ENCODE data around the gene NOXO1. TPM values are rescaled to one million over a fixed set of nuclear protein-coding genes. Genes with fewer than 3 reads are reported as not detected.

Gene NOXO1
- total RNA-seq, 3 donors from 2014 or later (not counting 1 experiment from before 2014, with no cell fraction given): not detected

DNA sequence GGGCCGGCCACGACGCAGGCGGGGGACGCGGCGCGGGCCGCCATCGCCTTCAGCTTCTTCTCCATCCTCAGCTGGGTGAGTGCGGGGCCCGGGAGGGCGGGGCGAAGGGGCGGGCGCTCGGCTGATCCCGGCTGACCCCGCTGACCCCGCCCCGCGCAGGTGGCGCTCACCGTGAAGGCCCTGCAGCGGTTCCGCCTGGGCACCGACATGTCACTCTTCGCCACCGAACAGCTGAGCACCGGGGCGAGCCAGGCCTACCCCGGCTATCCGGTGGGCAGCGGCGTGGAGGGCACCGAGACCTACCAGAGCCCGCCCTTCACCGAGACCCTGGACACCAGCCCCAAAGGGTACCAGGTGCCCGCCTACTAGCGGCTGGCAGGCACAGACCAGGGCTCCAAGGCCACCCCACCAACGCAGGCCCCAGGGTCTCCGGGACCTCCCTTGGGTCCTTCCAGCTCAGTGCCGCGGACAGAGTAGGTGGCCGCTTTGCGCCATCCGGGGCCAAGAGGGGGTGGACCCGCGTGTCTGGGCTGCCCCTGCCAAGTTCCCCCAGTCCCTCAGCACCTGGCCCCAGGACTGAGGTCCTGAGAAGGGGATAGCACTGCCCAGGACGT, 11.5 kb upstream of the NOXO1 start:
- TF ChIP-seq, protein P1, sequence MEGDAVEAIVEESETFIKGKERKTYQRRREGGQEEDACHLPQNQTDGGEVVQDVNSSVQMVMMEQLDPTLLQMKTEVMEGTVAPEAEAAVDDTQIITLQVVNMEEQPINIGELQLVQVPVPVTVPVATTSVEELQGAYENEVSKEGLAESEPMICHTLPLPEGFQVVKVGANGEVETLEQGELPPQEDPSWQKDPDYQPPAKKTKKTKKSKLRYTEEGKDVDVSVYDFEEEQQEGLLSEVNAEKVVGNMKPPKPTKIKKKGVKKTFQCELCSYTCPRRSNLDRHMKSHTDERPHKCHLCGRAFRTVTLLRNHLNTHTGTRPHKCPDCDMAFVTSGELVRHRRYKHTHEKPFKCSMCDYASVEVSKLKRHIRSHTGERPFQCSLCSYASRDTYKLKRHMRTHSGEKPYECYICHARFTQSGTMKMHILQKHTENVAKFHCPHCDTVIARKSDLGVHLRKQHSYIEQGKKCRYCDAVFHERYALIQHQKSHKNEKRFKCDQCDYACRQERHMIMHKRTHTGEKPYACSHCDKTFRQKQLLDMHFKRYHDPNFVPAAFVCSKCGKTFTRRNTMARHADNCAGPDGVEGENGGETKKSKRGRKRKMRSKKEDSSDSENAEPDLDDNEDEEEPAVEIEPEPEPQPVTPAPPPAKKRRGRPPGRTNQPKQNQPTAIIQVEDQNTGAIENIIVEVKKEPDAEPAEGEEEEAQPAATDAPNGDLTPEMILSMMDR (IDR thresholded peaks at IDR 0.05): no peak
- Histone ChIP-seq H3K27ac (ENCODE audit: low read length) (peak overlapping the region; percentile 35), H3K4me1 (ENCODE audit: control insufficient read depth, insufficient read depth, low read length) (peaks cover 36% of the 10 kb centered on the region), H3K4me3 (ENCODE audit: low read length) (no peak overlapping the region), H3K27me3 (ENCODE audit: control insufficient read depth, insufficient read depth, low read length) (peaks cover 2% of the 10 kb centered on the region), H3K9me3 (ENCODE audit: control insufficient read depth, insufficient read depth, low read length) (no peaks in the 10 kb centered on the region), H3K36me3 (ENCODE audit: control insufficient read depth, insufficient read depth, low read length) (peaks cover 6% of the 10 kb centered on the region)
- no peaks in the 10 kb centered on the region for H3K36me3 Mint-ChIP-seq
- H3K27ac Mint-ChIP-seq: peak overlapping the region; percentile 75 to 85
- no peak for ATAC-seq
- 59% methylated on average over 50 of the region's 50 CpGs for WGBS (ENCODE audit: insufficient coverage)
- no peak overlapping the region for H3K4me3 Mint-ChIP-seq
- H3K27me3 Mint-ChIP-seq (ENCODE audit: low read depth in 2 of 2): peaks cover 0 to 2% of the 10 kb centered on the region in 2 donors
- H3K9me3 Mint-ChIP-seq: no peaks in the 10 kb centered on the region
- peaks cover 0 to 34% of the 10 kb centered on the region in 2 donors for H3K4me1 Mint-ChIP-seq
- intact Hi-C loops (cut with micrococcal nuclease): no loop called here
- DNase-seq: peak in 1 of 2 donors; percentile 33

DNA sequence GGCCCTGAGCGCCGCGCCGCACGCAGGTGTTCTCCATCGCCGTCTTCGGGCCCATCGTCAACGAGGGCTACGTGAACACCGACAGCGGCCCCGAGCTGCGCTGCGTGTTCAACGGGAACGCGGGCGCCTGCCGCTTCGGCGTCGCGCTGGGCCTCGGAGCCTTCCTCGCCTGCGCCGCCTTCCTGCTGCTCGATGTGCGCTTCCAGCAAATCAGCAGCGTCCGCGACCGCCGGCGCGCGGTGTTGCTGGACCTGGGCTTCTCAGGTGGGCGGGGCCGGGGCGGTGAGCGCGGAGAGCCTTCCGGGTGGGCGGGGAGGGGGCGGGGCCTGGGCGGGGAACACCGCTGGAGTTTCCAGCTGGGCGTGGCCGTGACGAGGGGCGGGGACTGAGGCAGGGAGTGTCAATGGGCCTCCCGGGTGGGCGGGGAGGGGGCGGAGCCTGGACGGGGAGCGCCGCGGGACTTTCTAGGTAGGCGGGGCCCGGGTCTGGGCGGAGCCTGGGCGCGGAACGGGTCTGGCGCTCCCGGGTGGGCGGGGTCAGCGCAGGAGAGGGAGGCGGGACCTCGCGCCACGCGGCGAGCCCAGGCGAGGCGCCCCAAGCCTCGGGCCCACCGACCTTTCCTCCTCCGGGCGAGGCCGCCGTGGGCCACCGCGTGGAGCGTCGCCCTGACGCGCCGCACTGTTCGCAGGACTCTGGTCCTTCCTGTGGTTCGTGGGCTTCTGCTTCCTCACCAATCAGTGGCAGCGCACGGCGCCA, 10.9 kb upstream of the NOXO1 start:
- H3K9me3 Mint-ChIP-seq: no peaks in the 10 kb centered on the region
- peak overlapping the region; percentile 84 for H3K27ac Mint-ChIP-seq
- intact Hi-C loops (cut with micrococcal nuclease): no loop called here
- peak overlapping the region; percentile 72 for H3K27ac ChIP-seq (ENCODE audit: low read length)
- H3K36me3 Mint-ChIP-seq: no peaks in the 10 kb centered on the region
- 4% methylated on average over 96 of the region's 96 CpGs for WGBS (ENCODE audit: insufficient coverage)
- peaks cover 4% of the 10 kb centered on the region for H3K36me3 ChIP-seq (ENCODE audit: control insufficient read depth, insufficient read depth, low read length)
- peak overlapping the region; percentile 84 for H3K4me3 Mint-ChIP-seq
- H3K4me1 ChIP-seq (ENCODE audit: control insufficient read depth, insufficient read depth, low read length): peaks cover 36% of the 10 kb centered on the region
- DNase-seq (peak; percentile 95 to 99), ATAC-seq (peak; percentile 82 to 94 (median 83))
- H3K9me3 ChIP-seq (ENCODE audit: control insufficient read depth, insufficient read depth, low read length): no peaks in the 10 kb centered on the region
- H3K4me1 Mint-ChIP-seq: peaks cover 0 to 34% of the 10 kb centered on the region in 2 donors
- H3K27me3 ChIP-seq (ENCODE audit: control insufficient read depth, insufficient read depth, low read length): peaks cover 2% of the 10 kb centered on the region
- H3K4me3 ChIP-seq (ENCODE audit: low read length): peak overlapping the region; percentile 15
- peaks cover 0 to 2% of the 10 kb centered on the region in 2 donors for H3K27me3 Mint-ChIP-seq (ENCODE audit: low read depth in 2 of 2)
- TF ChIP-seq, protein P1 (IDR thresholded peaks at IDR 0.05): no peak

DNA sequence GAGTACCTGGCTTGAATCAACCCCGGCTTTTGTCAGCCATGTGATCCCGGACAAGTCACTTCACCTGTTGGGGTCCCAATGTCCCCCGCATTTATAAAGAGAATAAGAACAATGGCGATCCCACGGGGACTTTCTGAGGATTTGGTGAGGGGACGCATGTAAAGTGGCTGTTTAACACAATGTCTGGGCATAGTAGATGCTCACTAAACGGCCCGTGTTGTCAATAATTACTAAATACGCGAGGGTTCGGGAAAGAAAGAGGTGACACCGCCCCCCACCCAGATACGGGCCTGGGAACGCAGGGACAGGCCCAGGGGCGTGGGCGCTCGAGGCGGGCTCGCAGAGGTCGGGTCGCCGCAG, 10.3 kb upstream of the NOXO1 start:
- Mint-ChIP-seq H3K27me3 (ENCODE audit: low read depth in 2 of 2) (peaks cover 0 to 2% of the 10 kb centered on the region in 2 donors), H3K4me3 (peak overlapping the region; percentile 84), H3K9me3 (no peaks in the 10 kb centered on the region), H3K36me3 (no peaks in the 10 kb centered on the region), H3K4me1 (peaks cover 0 to 39% of the 10 kb centered on the region in 2 donors), H3K27ac (peak overlapping the region; percentile 84)
- H3K27ac ChIP-seq (ENCODE audit: low read length): peak overlapping the region; percentile 72
- no peaks in the 10 kb centered on the region for H3K9me3 ChIP-seq (ENCODE audit: control insufficient read depth, insufficient read depth, low read length)
- H3K36me3 ChIP-seq (ENCODE audit: control insufficient read depth, insufficient read depth, low read length): peaks cover under 1% of the 10 kb centered on the region
- H3K27me3 ChIP-seq (ENCODE audit: control insufficient read depth, insufficient read depth, low read length): peaks cover 2% of the 10 kb centered on the region
- peak overlapping the region; percentile 15 for H3K4me3 ChIP-seq (ENCODE audit: low read length)
- TF ChIP-seq, protein P1 (IDR thresholded peaks at IDR 0.05): no peak
- ATAC-seq (no peak), DNase-seq (no peak)
- intact Hi-C loops (cut with micrococcal nuclease): no loop called here
- 8% methylated on average over 22 of the region's 22 CpGs for WGBS (ENCODE audit: insufficient coverage)
- H3K4me1 ChIP-seq (ENCODE audit: control insufficient read depth, insufficient read depth, low read length): peaks cover 36% of the 10 kb centered on the region

Data from natural killer cell (primary cell).